SH-SY5Y (cell line): ENCODE data around the gene ATAD3B.

ENCODE experiments used
- GATA2 ChIP-seq: IDR thresholded peaks from 2 replicates; pipeline ENCODE4 v1.6.1; 2011; ENCODE audit warnings: mild to moderate bottlenecking, low read depth, low read length
- GATA3 ChIP-seq: IDR thresholded peaks from 2 replicates; pipeline ENCODE4 v1.6.1; 2011; ENCODE audit warnings: low read depth, mild to moderate bottlenecking, low read length, moderate library complexity

DNA sequence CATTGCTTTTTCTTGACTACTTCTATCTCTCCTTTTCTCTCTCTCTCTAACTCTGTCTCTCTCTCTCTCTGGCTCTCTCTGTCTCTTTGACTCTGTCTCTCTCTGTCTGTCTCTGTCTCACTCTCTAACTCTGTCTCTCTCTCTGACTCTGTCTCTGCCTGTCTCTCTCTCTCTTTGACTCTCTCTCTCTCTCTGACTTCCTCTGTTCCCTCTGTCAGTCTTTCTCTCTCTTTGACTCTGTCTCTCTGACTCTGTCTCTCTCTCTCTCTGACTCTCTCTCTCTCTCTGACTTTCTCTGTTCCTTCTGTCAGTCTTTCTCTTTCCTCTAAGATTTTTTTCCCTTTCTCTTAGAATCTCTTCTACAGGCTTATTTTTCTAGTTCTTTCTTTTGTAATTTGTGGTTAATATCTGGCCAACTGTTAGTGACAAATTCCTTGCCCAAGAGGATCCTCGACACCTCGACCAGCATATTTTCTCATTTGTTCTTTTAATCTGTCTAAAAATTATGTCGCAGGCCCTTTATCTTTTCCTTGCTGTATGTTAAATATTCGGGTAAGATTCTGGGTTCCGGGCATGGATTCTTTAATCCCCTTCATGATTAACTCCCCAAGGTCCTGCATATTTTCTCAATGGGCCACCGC, 22.3 kb upstream of the ATAD3B start, which contains the start of gene ATAD3C:
- no peak for TF ChIP-seq GATA3
- no peak for TF ChIP-seq GATA2
